CD4-positive, alpha-beta memory T cell (primary cell): ENCODE measurements around the gene HOXB4. TPM values are rescaled to one million over a fixed set of nuclear protein-coding genes. Genes with fewer than 3 reads are reported as not detected.

Experiments used
- CTCF ChIA-PET: fragments of 350-600 bp; sonication (Branson Sonifier 250); formaldehyde crosslinking; loops from one replicate; lab custom pipeline; 2021; ENCODE audit warnings: inconsistent platforms; ENCODE audit not compliant: partially characterized antibody; lab: Charles Lee
- POLR2A ChIA-PET: fragments of 350-600 bp; sonication (Branson Sonifier 250); formaldehyde crosslinking; loops from one replicate; lab custom pipeline; 2021; ENCODE audit not compliant: partially characterized antibody; lab: Charles Lee
- DNase-seq, 5 donors: peaks; one replicate each; pipeline versions ENCODE4 v3.0.0 to v3.0.0-alpha.2; 2020 to 2022; ENCODE audit warnings: mixed read lengths in 1 of 5
- H3K27ac ChIP-seq: one replicate; pipeline ENCODE4 v1.7.0; 2013; ENCODE audit warnings: low read depth, low read length
- H3K27me3 ChIP-seq: 2 replicates; pipeline ENCODE4 v1.7.0; 2013; ENCODE audit warnings: mild to moderate bottlenecking, low read length, moderate library complexity; ENCODE audit not compliant: insufficient read depth
- H3K36me3 ChIP-seq: 2 replicates; pipeline ENCODE4 v1.7.0; 2013; ENCODE audit warnings: mild to moderate bottlenecking, low read length, moderate library complexity; ENCODE audit not compliant: insufficient read depth
- H3K4me1 ChIP-seq: 2 replicates; pipeline ENCODE4 v1.7.0; 2013; ENCODE audit warnings: mild to moderate bottlenecking, low read length, moderate library complexity; ENCODE audit not compliant: insufficient read depth
- H3K4me3 ChIP-seq, 2 donors: one replicate each; pipeline ENCODE4 v1.7.0; 2013; ENCODE audit warnings: low read length in 2 of 2, mild to moderate bottlenecking in 1 of 2
- H3K9me3 ChIP-seq, 2 donors: one replicate each; pipeline ENCODE4 v1.7.0; 2013; ENCODE audit warnings: low read length in 2 of 2, control low read depth in 1 of 2; ENCODE audit not compliant: control insufficient read depth in 1 of 2
- H3K27ac Mint-ChIP-seq, 7 donors: one replicate each; pipeline ENCODE4 v1.8.0; 2020 to 2021; ENCODE audit warnings: mixed read lengths in 7 of 7, mild to moderate bottlenecking in 6 of 7, inconsistent platforms in 3 of 7, moderate library complexity in 3 of 7
- H3K27me3 Mint-ChIP-seq, 2 donors: one replicate each; pipeline ENCODE4 v1.8.0; 2020 to 2021; ENCODE audit warnings: mixed read lengths in 2 of 2
- H3K36me3 Mint-ChIP-seq, 2 donors: one replicate each; pipeline ENCODE4 v1.8.0; 2020 to 2021; ENCODE audit warnings: mixed read lengths in 2 of 2, inconsistent platforms in 1 of 2, mild to moderate bottlenecking in 1 of 2
- H3K4me1 Mint-ChIP-seq, 4 donors: one replicate each; pipeline ENCODE4 v1.8.0; 2020 to 2021; ENCODE audit warnings: mixed read lengths in 4 of 4, mild to moderate bottlenecking in 1 of 4
- H3K4me3 Mint-ChIP-seq, 8 donors: one replicate each; pipeline ENCODE4 v1.8.0; 2020 to 2021; ENCODE audit warnings: mixed read lengths in 8 of 8, mild to moderate bottlenecking in 7 of 8, moderate library complexity in 6 of 8, inconsistent platforms in 3 of 8
- H3K9me3 Mint-ChIP-seq, 8 donors: one replicate each; pipeline ENCODE4 v1.8.0; 2020 to 2021; ENCODE audit warnings: mixed read lengths in 8 of 8, mild to moderate bottlenecking in 5 of 8, inconsistent platforms in 3 of 8, moderate library complexity in 1 of 8
- intact Hi-C: fragments of 100-400 bp; cut with micrococcal nuclease; formaldehyde crosslinking; loops from one replicate; pipeline ENCODE4 v1.15.1; 2023
- polyA plus RNA-seq, 2 donors: library from polyadenylated mRNA; unstranded; fragments of 300-500 nt; fragmentation: Illumina TruSeq; gene quantifications; one replicate each; pipeline ENCODE4 v1.2.3, GENCODE V29; 2021
- total RNA-seq, 2 experiments: library from RNA; stranded (reverse); gene quantifications; one replicate each; pipeline ENCODE4 v1.2.3, GENCODE V29; 2021

The HOXB4 gene
- total and polyA plus RNA-seq, 4 experiments from 2014 or later: 0.11 to 4.5 (median 1.6) TPM

DNA sequence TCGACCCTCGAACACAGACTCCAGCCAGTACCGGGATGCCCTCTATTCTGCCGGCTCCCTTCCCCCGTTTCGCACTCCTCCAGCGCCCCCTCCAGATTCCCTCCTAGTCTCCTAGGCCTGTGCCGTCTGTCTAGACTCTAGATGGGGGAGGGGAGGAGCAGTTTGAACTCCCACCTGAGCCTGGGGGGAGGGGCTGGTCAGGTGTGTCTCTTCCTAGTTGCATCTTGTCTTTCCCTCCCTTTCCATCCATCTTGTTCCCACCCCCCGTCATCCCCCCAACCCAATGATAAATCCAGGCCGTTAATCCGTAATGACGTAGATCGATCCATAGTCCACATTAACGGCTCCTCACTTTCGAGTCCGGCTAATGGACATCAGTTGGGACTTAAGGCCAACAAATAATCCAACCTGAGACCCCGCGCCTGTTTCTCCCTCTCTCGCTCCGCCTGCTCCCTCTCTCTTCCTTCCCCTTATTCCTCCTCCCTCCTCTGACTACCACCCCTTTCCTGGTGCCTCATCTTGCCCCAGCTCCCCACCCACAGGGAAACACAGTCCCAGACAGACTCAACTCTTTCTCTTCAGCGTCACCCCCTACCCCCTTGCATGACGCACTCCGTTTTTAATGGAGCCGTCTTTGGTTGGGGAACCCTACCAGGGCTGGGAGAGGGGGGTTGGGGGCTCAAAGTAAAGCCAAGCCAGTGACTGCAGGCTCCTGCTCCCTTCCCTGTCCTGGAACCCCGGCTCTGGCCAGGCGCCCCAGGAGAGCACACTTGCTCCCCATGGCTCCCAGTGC is 18.8 kb upstream of the HOXB4 start:
- no peaks in the 10 kb centered on the region for H3K9me3 ChIP-seq
- no peak overlapping the region for H3K27ac ChIP-seq
- peak overlapping the region in 4 of 7 donors; percentile 13 to 73 (median 28) for H3K27ac Mint-ChIP-seq
- H3K27me3 Mint-ChIP-seq: peaks cover 55 to 78% of the 10 kb centered on the region in 2 donors
- H3K4me3 ChIP-seq: peak overlapping the region; percentile 47 to 54
- no peak for DNase-seq
- peaks cover 52% of the 10 kb centered on the region for H3K4me1 ChIP-seq
- H3K36me3 Mint-ChIP-seq: no peaks in the 10 kb centered on the region
- H3K36me3 ChIP-seq: no peaks in the 10 kb centered on the region
- peak overlapping the region; percentile 67 to 93 (median 86) for H3K4me3 Mint-ChIP-seq
- CTCF ChIA-PET: interaction anchor here (0.6 to 1.2 kb wide), 4 partner anchors 17 to 263 kb away, joined by 3 to 4 read pairs (median 3); no protein-coding TSS in a partner anchor
- peaks cover 72% of the 10 kb centered on the region for H3K27me3 ChIP-seq
- peaks cover 26 to 58% (median 43%) of the 10 kb centered on the region in 4 donors for H3K4me1 Mint-ChIP-seq
- intact Hi-C loops: no loop called here
- POLR2A ChIA-PET: interaction anchor here (1.3 kb wide), 1 partner anchor 17 kb away, joined by 4 read pairs; no protein-coding TSS in a partner anchor
- no peaks in the 10 kb centered on the region for H3K9me3 Mint-ChIP-seq

DNA sequence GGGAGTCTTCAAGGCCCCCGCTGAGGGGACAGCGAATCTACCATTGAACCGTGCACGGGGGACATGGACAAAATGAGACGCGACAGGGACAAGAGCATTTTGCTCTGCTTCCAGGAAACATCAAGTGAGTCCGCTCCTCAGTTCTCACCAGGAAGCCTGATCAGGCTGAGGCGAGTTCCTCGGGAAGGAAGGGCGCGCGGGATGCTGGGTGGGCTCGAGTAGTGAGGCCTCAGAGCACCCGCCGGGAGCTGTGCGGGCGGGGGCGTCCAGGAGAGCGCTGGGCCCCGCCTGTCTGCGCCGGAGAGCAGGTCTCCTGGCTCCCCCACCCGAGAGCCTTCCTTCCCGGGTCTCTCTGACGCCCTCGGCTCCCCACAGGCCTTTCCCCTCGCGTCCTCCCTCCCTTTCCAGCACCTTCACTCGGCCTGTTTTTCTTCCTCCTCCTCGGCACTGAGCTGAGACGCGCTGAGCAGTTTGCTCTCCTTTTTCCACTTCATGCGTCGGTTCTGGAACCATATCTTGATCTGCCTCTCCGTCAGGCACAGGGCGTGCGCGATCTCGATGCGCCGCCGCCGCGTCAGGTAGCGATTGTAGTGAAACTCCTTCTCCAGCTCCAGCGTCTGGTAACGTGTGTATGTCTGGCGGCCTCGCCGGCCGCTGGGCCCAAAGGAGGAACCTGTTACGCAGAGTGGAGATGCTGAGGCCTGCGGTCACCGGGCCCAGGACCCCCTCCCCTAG is 18.0 kb upstream of the HOXB4 start:
- H3K27me3 ChIP-seq: peaks cover 65% of the 10 kb centered on the region

DNA sequence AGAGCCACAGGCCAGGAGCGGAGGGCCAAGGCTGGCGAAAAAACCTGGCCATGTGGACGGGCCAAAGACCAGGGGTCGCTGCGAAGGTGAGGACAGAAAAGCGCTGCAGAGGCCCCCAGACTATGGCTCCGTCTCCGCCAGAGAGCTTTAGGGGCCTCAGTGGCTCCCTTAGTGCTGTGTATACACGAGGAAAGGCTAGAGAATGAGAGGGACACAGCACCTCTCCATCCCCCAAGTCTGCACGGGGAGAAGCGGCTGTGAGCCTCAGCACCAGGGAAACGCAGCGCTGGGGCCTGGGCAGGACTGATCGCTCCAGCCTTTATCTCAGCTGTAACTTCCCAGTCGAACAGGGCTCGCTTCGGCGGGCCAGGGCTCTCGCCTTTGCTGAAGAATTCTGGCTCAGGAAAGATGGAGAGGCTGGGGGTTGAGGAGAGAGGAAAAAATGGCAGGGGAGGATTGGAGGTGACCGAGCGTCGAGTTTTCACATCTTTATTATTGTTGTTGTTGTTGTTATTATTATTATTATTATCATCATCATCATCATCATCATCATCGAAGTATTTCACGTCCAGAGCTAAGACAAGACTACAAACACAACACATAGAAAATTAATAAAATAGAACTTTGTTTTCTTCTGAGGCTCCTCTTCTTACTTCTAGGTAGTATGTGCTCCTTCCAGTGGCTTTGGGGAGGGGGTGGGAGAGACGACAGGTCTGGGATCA is 17.3 kb upstream of the HOXB4 start:
- H3K4me1 ChIP-seq: peaks cover 46% of the 10 kb centered on the region
- Mint-ChIP-seq H3K9me3 (peaks cover 0 to under 1% (median 0%) of the 10 kb centered on the region in 8 donors), H3K27me3 (peaks cover 53 to 77% of the 10 kb centered on the region in 2 donors), H3K4me3 (peak overlapping the region in 4 of 8 donors; percentile 14 to 41 (median 28)), H3K4me1 (peaks cover 23 to 53% (median 42%) of the 10 kb centered on the region in 4 donors), H3K27ac (peak overlapping the region in 1 of 7 donors; percentile 23), H3K36me3 (no peaks in the 10 kb centered on the region)
- H3K4me3 ChIP-seq: no peak overlapping the region
- peaks cover 59% of the 10 kb centered on the region for H3K27me3 ChIP-seq
- DNase-seq: no peak
- POLR2A ChIA-PET: interaction anchor here (1.3 kb wide), 1 partner anchor 19 kb away, joined by 4 read pairs; no protein-coding TSS in a partner anchor
- H3K27ac ChIP-seq: no peak overlapping the region
- CTCF ChIA-PET: interaction anchor here (0.7 to 6.0 kb wide), 10 partner anchors 11 to 515 kb away, joined by 3 to 59 read pairs (median 6); no protein-coding TSS in a partner anchor
- intact Hi-C loops: no loop called here
- no peaks in the 10 kb centered on the region for H3K9me3 ChIP-seq
- H3K36me3 ChIP-seq: no peaks in the 10 kb centered on the region

More for the DNA sequence above, 18.0 kb upstream of the HOXB4 start:
- H3K27me3 Mint-ChIP-seq: peaks cover 55 to 78% of the 10 kb centered on the region in 2 donors
- Histone ChIP-seq H3K27ac (no peak overlapping the region), H3K9me3 (no peaks in the 10 kb centered on the region), H3K4me1 (peaks cover 46% of the 10 kb centered on the region), H3K36me3 (no peaks in the 10 kb centered on the region), H3K4me3 (peak overlapping the region in 1 of 2 donors; percentile 47)
- peak in 1 of 5 donors; percentile 64 for DNase-seq
- peaks cover 23 to 52% (median 42%) of the 10 kb centered on the region in 4 donors for H3K4me1 Mint-ChIP-seq
- ChIA-PET POLR2A (interaction anchor here (1.3 kb wide), 1 partner anchor 18 kb away, joined by 4 read pairs; no protein-coding TSS in a partner anchor), CTCF (interaction anchor here (0.6 to 6.0 kb wide), 7 partner anchors 12 to 288 kb away, joined by 3 to 59 read pairs (median 3); no protein-coding TSS in a partner anchor)
- peak overlapping the region; percentile 67 to 93 (median 86) for H3K4me3 Mint-ChIP-seq
- H3K9me3 Mint-ChIP-seq: no peaks in the 10 kb centered on the region
- intact Hi-C loops: no loop called here
- no peaks in the 10 kb centered on the region for H3K36me3 Mint-ChIP-seq
- peak overlapping the region in 4 of 7 donors; percentile 23 to 73 (median 42) for H3K27ac Mint-ChIP-seq

DNA sequence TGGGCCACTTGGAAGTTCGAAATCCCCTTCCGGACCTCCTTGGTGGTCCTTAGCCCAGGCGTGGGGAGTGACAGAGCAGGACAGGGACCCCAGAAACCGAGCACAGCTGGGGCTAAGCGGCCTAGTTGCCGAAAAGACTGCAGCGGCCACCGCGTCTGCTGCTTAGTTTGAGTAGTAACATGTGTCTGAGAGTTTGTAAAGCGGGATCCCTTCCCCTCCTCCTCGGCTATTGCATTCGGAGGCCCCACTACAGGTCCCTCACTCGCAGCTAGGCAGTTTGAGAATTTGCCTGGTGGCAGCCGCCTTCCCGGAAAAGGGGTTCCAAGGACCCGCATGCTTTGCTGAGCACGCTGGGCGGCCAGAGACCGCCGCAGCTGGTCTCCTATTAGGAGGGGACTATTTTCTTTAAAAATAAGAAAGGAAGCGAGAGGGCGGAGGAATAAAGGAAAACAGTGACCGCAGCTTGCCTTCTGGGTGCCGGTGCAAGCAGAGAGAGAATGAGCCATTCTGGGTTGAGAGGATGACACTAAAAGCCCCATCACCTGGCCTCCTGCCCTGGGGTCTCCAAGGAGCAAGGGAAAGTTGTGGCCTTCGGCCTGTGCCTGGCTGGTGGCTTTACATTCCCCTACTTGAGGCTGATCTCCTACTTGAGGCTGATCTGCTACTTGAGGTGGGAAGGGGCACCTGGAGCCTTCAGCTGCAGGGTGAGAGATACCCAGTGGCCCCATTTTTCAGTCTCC is 16.6 kb upstream of the HOXB4 start:
- Histone ChIP-seq H3K27ac (no peak overlapping the region), H3K4me1 (peaks cover 46% of the 10 kb centered on the region), H3K9me3 (no peaks in the 10 kb centered on the region), H3K36me3 (no peaks in the 10 kb centered on the region), H3K4me3 (no peak overlapping the region), H3K27me3 (peaks cover 53% of the 10 kb centered on the region)
- Mint-ChIP-seq H3K9me3 (peaks cover 0 to 2% (median 0%) of the 10 kb centered on the region in 8 donors), H3K27me3 (peaks cover 49 to 75% of the 10 kb centered on the region in 2 donors), H3K4me1 (peaks cover 23 to 56% (median 42%) of the 10 kb centered on the region in 4 donors), H3K4me3 (peak overlapping the region in 1 of 8 donors; percentile 26), H3K36me3 (no peaks in the 10 kb centered on the region), H3K27ac (no peak overlapping the region)
- CTCF ChIA-PET: interaction anchor here (0.7 to 6.0 kb wide), 10 partner anchors 24 to 515 kb away, joined by 3 to 59 read pairs (median 29); no protein-coding TSS in a partner anchor
- DNase-seq: no peak
- POLR2A ChIA-PET: no interaction called here
- intact Hi-C loops: loop anchor here (1.0 to 5.0 kb wide), 2 partner anchors 102 to 567 kb away; no protein-coding TSS in a partner anchor

DNA sequence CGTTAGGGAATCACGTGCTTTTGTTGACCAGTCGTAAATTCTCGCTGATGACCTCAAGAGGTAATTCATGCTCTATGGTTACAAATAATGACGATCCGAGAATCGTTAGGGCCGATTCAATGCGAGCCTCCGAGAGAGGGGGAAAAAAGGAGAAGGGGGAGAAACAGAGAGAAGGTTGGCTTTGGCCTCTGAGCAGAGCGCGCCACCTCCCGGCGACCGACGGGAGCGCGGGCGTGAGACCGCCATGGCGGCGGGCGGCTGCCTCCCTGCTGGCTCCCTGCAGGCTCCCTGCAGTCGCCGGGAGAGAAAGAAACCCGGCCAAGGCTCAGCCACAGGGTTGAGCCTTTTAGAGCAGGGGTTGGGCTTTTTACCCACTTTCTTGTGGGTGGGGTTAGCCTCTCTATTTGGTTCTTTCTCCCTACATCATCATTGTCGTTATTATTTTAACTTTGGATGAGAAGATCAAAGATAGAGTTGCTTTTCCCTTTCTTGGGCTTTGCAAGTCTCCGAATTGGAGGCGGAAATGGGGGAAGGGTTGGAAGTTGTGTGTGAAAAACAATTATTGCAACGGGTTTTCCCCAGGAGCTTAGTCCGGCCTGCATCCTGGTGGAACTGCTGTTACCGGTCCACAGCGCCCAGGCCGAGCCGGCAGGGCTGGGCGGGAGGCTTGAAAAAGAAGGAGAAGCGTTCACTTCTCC is 15.8 kb upstream of the HOXB4 start:
- Mint-ChIP-seq H3K4me3 (peak overlapping the region; percentile 80 to 92 (median 82)), H3K4me1 (peaks cover 23 to 55% (median 43%) of the 10 kb centered on the region in 4 donors), H3K36me3 (no peaks in the 10 kb centered on the region), H3K27ac (peak overlapping the region in 1 of 7 donors; percentile 74), H3K9me3 (peaks cover 0 to 2% (median 0%) of the 10 kb centered on the region in 8 donors), H3K27me3 (peaks cover 44 to 72% of the 10 kb centered on the region in 2 donors)
- H3K27me3 ChIP-seq: peaks cover 47% of the 10 kb centered on the region
- H3K4me3 ChIP-seq: peak overlapping the region in 1 of 2 donors; percentile 30
- no peaks in the 10 kb centered on the region for H3K36me3 ChIP-seq
- ChIA-PET POLR2A (interaction anchor here (0.5 to 1.6 kb wide), 7 partner anchors 11 to 272 kb away, joined by 3 to 5 read pairs (median 3); partner anchors contain the start of gene HOXB6), CTCF (interaction anchor here (0.7 to 6.0 kb wide), 28 partner anchors 19 to 514 kb away, joined by 3 to 59 read pairs (median 5); partner anchors contain the start of gene HOXB8)
- H3K4me1 ChIP-seq: peaks cover 46% of the 10 kb centered on the region
- DNase-seq: peak; percentile 71 to 82 (median 77)
- no peaks in the 10 kb centered on the region for H3K9me3 ChIP-seq
- H3K27ac ChIP-seq: no peak overlapping the region
- intact Hi-C loops: loop anchor here (1.0 to 5.0 kb wide), 4 partner anchors 102 to 567 kb away; no protein-coding TSS in a partner anchor
